ENCODE measurements around the gene FSTL1.

The FSTL1 gene

DNA sequence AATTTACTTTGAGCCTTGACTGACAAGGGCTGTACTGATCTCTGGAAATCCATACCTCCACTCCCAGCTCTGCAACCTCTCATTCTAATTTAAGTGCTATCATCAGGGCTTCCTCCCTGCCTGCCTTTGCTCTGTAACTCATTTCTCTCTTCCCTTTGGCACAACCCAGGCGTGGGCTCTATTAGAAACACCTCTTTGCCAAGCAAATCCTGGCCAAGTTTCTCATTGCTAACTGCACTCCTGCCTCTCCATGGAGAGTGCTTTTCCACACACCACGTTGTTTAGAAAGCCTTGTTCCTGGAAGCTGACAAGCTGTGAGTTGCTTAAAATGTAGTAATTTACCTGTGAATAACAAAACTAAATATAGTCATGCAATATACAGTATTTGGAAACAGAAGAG, 20.1 kb upstream of the FSTL1 start:
- no peak overlapping the region for H3K27ac ChIP-seq
- no peaks in the 10 kb centered on the region for H3K4me1 ChIP-seq
- TF ChIP-seq Cebpa-rat (IDR thresholded peaks at IDR 0.05): no peak

DNA sequence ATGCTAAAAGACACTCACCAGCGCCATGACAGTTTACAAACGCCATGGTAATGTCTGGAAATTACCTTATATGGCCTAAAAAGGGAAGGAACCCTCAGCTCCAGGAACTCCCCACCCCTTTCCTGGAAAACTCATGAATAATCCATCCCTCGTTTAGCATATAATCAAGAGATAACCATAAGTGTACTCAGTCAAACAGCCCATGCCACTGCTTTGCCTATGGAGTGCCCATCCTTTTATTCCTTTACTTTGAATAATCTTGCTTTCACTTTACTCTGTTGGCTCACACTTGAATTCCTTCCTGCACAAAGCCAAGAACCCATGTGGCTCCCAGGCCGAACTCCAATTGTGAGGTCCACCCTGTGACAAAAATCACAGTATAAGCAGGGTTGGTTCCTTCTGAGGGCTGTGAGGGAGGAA, 19.1 kb upstream of the FSTL1 start:
- Histone ChIP-seq H3K27me3 (no peaks in the 10 kb centered on the region), H3K9ac (no peak overlapping the region), H3K36me3 (no peaks in the 10 kb centered on the region), H4K20me1 (no peaks in the 10 kb centered on the region), H3K9me3 (replicated peaks in 1 of 11) (0 out of 22 replicates have a peak, but pooled peaks cover 0 to 5% (median 0%) of the 10 kb centered on the region in 11 experiments), H3K4me1 (no peaks in the 10 kb centered on the region), H3K4me3 (no peak overlapping the region), H3K27ac (no peak overlapping the region), H3K4me2 (no peak overlapping the region)
- TF ChIP-seq Cebpa-rat (IDR thresholded peaks at IDR 0.05): no peak

More for the DNA sequence above, 20.1 kb upstream of the FSTL1 start:
- no peak overlapping the region for H3K4me2 ChIP-seq
- H3K9me3 ChIP-seq (replicated peaks in 1 of 11): 0 out of 22 replicates have a peak, but pooled peaks cover 0 to 5% (median 0%) of the 10 kb centered on the region in 11 experiments
- H4K20me1 ChIP-seq: no peaks in the 10 kb centered on the region
- no peaks in the 10 kb centered on the region for H3K27me3 ChIP-seq
- H3K9ac ChIP-seq: no peak overlapping the region
- H3K4me3 ChIP-seq: no peak overlapping the region
- no peaks in the 10 kb centered on the region for H3K36me3 ChIP-seq

DNA sequence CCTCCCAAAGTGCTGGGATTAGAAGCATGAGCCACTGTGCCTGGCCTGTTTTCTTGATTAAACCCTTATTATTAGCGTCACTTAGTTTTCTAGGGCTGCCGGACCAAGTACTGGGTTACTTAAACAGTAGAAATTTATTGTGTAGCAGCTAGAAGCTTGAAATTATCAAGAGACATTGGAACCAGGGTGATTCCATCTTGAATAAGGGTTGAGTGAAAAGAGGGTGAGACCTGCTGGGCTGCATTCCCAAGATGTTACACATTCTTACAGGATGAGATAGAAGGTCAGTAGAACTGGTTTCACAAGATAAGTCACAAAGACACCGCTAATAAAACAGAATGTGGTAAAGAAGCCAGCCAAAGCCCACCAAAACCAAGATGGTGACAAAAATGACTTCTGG, 18.6 kb upstream of the FSTL1 start:
- Histone ChIP-seq H3K9me3 (replicated peaks in 1 of 11) (0 out of 22 replicates have a peak, but pooled peaks cover 0 to 5% (median 0%) of the 10 kb centered on the region in 11 experiments), H3K4me3 (no peak overlapping the region), H4K20me1 (no peaks in the 10 kb centered on the region), H3K4me1 (no peaks in the 10 kb centered on the region), H3K27ac (no peak overlapping the region), H3K27me3 (no peaks in the 10 kb centered on the region), H3K36me3 (no peaks in the 10 kb centered on the region), H3K4me2 (no peak overlapping the region), H3K9ac (no peak overlapping the region)
- TF ChIP-seq Cebpa-rat (IDR thresholded peaks at IDR 0.05): no peak

DNA sequence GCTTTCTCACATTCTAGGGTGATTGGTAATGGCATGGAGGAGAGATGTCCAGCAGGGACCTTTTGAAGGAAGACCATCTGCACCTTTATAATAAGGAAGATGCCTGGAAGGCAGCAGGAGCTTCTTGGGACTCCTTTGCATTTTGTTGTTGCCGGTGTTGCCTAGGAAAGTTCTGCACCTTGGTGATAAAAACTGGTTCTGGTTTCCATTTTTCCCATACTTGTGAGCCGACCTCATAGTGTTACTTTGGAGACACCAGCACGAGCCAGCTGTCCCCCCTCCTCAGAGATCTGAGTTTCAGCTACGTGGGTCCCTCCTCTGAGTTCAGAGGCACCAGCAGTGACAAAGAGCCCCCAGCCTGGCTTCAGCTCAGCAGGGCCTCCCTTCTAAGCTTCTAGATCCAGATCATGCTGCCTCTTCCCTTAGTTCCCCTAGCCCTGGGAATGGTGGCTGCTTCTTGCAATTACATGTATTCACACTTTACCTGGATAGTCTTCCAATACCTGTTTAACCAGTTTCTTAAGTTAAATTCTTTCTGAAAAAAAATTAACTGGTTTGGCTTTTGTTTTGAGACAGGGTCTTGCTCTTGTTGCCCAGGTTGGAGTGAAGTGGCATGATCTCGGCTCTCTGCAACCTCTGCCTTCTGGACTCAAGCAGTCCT, 18.0 kb upstream of the FSTL1 start:
- TF ChIP-seq Cebpa-rat (IDR thresholded peaks at IDR 0.05): no peak
- H3K4me2 ChIP-seq: no peak overlapping the region
- H3K4me1 ChIP-seq: no peaks in the 10 kb centered on the region
- no peaks in the 10 kb centered on the region for H4K20me1 ChIP-seq
- no peaks in the 10 kb centered on the region for H3K27me3 ChIP-seq
- H3K4me3 ChIP-seq: no peak overlapping the region
- 0 out of 22 replicates have a peak, but pooled peaks cover 0 to 5% (median 0%) of the 10 kb centered on the region in 11 experiments for H3K9me3 ChIP-seq (replicated peaks in 1 of 11)
- no peak overlapping the region for H3K27ac ChIP-seq
- H3K9ac ChIP-seq: no peak overlapping the region
- H3K36me3 ChIP-seq: no peaks in the 10 kb centered on the region

DNA sequence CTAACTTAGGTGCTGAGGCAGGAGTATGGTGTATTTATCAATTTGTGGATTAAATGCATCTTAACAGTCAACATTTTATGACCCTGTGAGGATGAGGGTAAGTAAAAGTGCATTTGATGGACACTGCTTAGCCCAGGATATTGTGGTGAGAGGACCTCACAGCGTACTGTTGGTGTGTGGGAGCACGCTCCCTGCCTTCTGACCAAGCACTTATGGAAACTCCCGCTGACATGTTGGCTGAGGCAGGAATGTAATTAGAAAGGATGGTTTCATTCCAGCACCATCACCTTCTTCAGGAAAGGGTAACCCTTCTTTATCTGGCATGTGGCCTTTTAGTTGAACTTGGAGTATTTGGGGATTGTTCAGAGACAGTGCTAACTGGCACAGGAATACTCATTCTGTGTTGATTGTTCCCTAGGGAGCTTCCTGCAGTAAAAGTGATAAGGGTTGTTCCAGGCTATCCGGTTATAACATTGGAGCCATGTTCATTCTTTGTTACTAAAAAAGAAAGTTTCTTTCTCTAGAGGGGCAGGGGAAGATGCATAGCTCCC, 11.7 kb upstream of the FSTL1 start:
- no peak overlapping the region for H3K27ac ChIP-seq
- peak overlapping the region in 7 of 11 experiments; percentile 4 to 49 (median 19); a peak in 6 of 22 replicates for H3K4me2 ChIP-seq
- no peak overlapping the region for H3K4me3 ChIP-seq
- no peaks in the 10 kb centered on the region for H3K9me3 ChIP-seq (replicated peaks in 1 of 11)
- H3K9ac ChIP-seq: no peak overlapping the region
- peaks cover 9 to 18% (median 10%) of the 10 kb centered on the region in 10 experiments; a peak in 15 of 20 replicates for H3K4me1 ChIP-seq
- H3K27me3 ChIP-seq: no peaks in the 10 kb centered on the region
- no peaks in the 10 kb centered on the region for H3K36me3 ChIP-seq
- H4K20me1 ChIP-seq: no peaks in the 10 kb centered on the region
- TF ChIP-seq Cebpa-rat (IDR thresholded peaks at IDR 0.05): no peak

DNA sequence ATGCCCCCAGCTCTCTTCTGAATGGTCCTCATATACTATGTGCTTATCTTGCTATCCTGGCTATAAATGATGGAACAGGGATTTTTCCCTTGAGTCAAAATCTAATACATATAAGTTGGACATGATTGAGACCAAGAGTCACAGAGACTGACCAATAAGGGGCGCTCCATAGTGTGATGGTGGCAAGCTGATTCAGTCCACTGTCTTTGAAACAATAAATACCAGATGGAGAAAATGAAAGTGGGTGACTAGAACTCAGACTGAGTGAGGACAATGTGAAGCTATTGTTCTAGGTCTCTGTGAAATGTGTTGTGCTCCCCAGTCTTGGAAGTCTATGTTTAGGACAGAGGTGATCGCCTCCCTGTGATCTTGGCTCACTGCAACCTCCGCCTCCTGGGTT, 10.6 kb upstream of the FSTL1 start:
- no peaks in the 10 kb centered on the region for H3K36me3 ChIP-seq
- TF ChIP-seq Cebpa-rat (IDR thresholded peaks at IDR 0.05): no peak
- peak overlapping the region in 7 of 11 experiments; percentile 1 to 49 (median 19); a peak in 10 of 22 replicates for H3K4me2 ChIP-seq
- H4K20me1 ChIP-seq: no peaks in the 10 kb centered on the region
- H3K4me1 ChIP-seq: peaks cover 9 to 18% (median 10%) of the 10 kb centered on the region in 10 experiments; a peak in 15 of 20 replicates
- no peak overlapping the region for H3K4me3 ChIP-seq
- no peaks in the 10 kb centered on the region for H3K9me3 ChIP-seq (replicated peaks in 1 of 11)
- no peaks in the 10 kb centered on the region for H3K27me3 ChIP-seq
- H3K9ac ChIP-seq: no peak overlapping the region
- no peak overlapping the region for H3K27ac ChIP-seq

DNA sequence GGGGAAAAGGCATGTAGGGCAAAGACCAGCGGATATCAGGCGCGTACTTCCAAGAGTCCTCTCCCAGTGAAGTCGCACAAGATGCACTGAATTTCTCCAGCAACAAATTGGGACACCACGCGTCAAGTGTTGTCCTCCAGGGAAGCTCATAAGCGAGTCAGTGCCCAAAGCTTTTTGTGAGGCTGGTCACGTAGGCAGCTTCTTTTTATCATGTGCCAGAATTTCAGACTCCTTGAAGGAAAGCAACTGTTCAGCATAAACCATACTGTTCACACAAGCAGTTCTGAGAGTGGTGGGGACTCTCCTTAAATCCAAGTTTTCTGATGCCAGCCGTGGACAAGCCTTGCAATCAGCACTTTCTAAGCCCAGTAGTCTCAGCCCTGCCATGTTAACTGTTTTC, 10.1 kb upstream of the FSTL1 start:
- no peaks in the 10 kb centered on the region for H3K36me3 ChIP-seq
- no peaks in the 10 kb centered on the region for H3K9me3 ChIP-seq (replicated peaks in 1 of 11)
- no peaks in the 10 kb centered on the region for H4K20me1 ChIP-seq
- H3K9ac ChIP-seq: no peak overlapping the region
- no peak overlapping the region for H3K4me3 ChIP-seq
- H3K27me3 ChIP-seq: no peaks in the 10 kb centered on the region
- H3K4me2 ChIP-seq: no peak overlapping the region
- no peak overlapping the region for H3K27ac ChIP-seq
- no peak for TF ChIP-seq Cebpa-rat (IDR thresholded peaks at IDR 0.05)
- peaks cover 9 to 18% (median 10%) of the 10 kb centered on the region in 10 experiments; a peak in 15 of 20 replicates for H3K4me1 ChIP-seq

DNA sequence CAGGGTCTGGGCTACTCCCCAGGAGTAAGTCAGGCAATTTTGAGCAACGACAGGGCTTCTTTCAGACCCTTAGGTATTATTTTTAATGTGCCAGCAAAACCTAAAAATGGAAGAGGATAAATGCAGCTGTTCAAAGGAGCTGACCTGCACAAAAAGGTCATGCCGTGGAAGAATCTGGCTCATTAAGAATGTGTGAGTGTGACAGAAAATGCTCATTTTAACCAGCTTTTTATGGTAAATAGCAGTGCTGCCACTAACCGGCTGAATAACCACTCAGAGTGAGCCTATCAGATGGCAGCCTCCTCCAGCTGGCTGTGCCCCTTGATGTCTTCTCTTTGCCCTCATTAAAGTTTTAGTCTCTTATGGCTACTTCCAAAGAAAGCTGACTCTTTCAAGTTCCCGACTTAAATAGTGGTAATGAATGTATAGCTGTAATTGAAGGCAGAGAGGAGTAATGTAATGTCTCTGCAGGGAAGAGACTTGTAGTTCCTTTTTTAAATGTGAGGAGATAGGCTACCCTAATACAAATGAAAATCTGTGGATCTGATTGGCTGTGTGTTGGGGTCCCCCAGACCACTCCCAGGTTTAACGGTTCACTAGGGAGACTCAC, 9.5 kb upstream of the FSTL1 start:
- Histone ChIP-seq H3K36me3 (no peaks in the 10 kb centered on the region), H3K4me3 (no peak overlapping the region), H4K20me1 (no peaks in the 10 kb centered on the region), H3K9me3 (replicated peaks in 1 of 11) (no peaks in the 10 kb centered on the region), H3K27ac (no peak overlapping the region), H3K4me2 (no peak overlapping the region), H3K27me3 (no peaks in the 10 kb centered on the region), H3K4me1 (peaks cover 9 to 18% (median 10%) of the 10 kb centered on the region in 10 experiments; a peak in 15 of 20 replicates), H3K9ac (no peak overlapping the region)
- no peak for TF ChIP-seq Cebpa-rat (IDR thresholded peaks at IDR 0.05)

DNA sequence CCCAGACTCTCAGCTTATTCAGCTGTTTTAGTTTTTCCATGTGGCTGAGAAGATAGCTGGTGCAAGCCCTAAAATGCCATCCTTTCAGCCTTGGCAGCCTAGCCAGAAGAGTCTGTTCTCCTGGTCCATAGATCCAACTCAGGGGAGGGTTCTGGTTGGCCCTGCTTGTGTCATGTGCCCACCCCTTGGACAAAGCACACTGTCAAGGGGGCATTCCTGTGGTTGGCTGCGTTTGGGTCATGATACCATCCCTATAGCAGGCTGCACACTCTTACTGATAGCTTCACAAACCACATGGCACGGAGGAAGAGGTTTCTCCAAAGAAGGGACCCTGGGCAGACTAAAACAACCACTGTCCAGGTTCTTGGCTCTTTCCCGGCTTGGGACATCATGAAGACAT, 8.4 kb upstream of the FSTL1 start:
- H3K27me3 ChIP-seq: no peaks in the 10 kb centered on the region
- no peak overlapping the region for H3K4me2 ChIP-seq
- no peak for TF ChIP-seq Cebpa-rat (IDR thresholded peaks at IDR 0.05)
- H3K9me3 ChIP-seq (replicated peaks in 1 of 11): no peaks in the 10 kb centered on the region
- no peak overlapping the region for H3K4me3 ChIP-seq
- H3K4me1 ChIP-seq: peaks cover 9 to 18% (median 10%) of the 10 kb centered on the region in 10 experiments; a peak in 15 of 20 replicates
- no peaks in the 10 kb centered on the region for H4K20me1 ChIP-seq
- H3K9ac ChIP-seq: no peak overlapping the region
- H3K27ac ChIP-seq: no peak overlapping the region
- H3K36me3 ChIP-seq: no peaks in the 10 kb centered on the region

Data from BLaER1 treated with 17β-estradiol and CSF1 and Interleukin-3, amounts not matched to agents 10 nM and 100 nM (cell line).